ENCODE data around the gene RAMP3. TPM values are rescaled to one million over a fixed set of nuclear protein-coding genes. Genes with fewer than 3 reads are reported as not detected.

The RAMP3 gene
- total and polyA plus RNA-seq, 9 of the 15 experiments (the other 6 are each of a cell fraction or from before 2014, with no cell fraction given): not detected

GRCh38 chr7:45138433-45139267, 18.9 kb upstream of the RAMP3 start (continued):
- no peak for TF ChIP-seq MECOM (CRISPR knock-in tag; IDR thresholded peaks at IDR 0.05)
- TF ChIP-seq RBM15 (IDR thresholded peaks at IDR 0.05; ENCODE audit: insufficient read depth, low read length): no peak
- TF ChIP-seq GABPA (tag; conservative IDR thresholded peaks at IDR 0.05; ENCODE audit: low read depth): no peak
- TF ChIP-seq ZNF75A (CRISPR knock-in tag; IDR thresholded peaks at IDR 0.05): no peak
- no peak for TF ChIP-seq FOS (IDR thresholded peaks at IDR 0.05; ENCODE audit: extremely low read depth, insufficient read length)
- TF ChIP-seq SNAPC5 (CRISPR knock-in tag; IDR thresholded peaks at IDR 0.05): no peak
- TF ChIP-seq RHOXF2B (CRISPR knock-in tag; conservative IDR thresholded peaks at IDR 0.05): no peak
- no peak for TF ChIP-seq JUN (IDR thresholded peaks at IDR 0.05; ENCODE audit: borderline replicate concordance, low read depth, low read length)
- no peak for TF ChIP-seq JUN (CRISPR knock-in tag; IDR thresholded peaks at IDR 0.05; ENCODE audit: borderline replicate concordance)
- TF ChIP-seq ETV1 (tag; conservative IDR thresholded peaks at IDR 0.05; ENCODE audit: low read depth): peak; percentile 29; the same call in 1 of the 2 replicates
- peak; percentile 78 for TF ChIP-seq SMARCA4 (IDR thresholded peaks at IDR 0.05)
- TF ChIP-seq PATZ1 (CRISPR knock-in tag; IDR thresholded peaks at IDR 0.05; ENCODE audit: borderline replicate concordance): no peak
- no peak for TF ChIP-seq TSC22D4 (tag; IDR thresholded peaks at IDR 0.05)
- TF ChIP-seq SMAD2 (IDR thresholded peaks at IDR 0.05; ENCODE audit: low read depth, low read length): no peak
- TF ChIP-seq PYGO2 (tag; IDR thresholded peaks at IDR 0.05): no peak
- TF ChIP-seq ZNF311 (CRISPR knock-in tag; IDR thresholded peaks at IDR 0.05): no peak
- no peak for TF ChIP-seq ZNF224 (CRISPR knock-in tag; IDR thresholded peaks at IDR 0.05)
- no peak for TF ChIP-seq ZFPM2 (CRISPR knock-in tag; IDR thresholded peaks at IDR 0.05)
- TF ChIP-seq ZNF592 (IDR thresholded peaks at IDR 0.05): peak; percentile 83
- TF ChIP-seq DNMT1 (IDR thresholded peaks at IDR 0.05): no peak
- no peak; the same call in 1 of the 2 replicates for TF ChIP-seq ELF4 (CRISPR knock-in tag; IDR thresholded peaks at IDR 0.05)
- TF ChIP-seq NFXL1 (CRISPR knock-in tag; IDR thresholded peaks at IDR 0.05): no peak
